Measurements from ENCODE around the gene LAMP2.
A peak's percentile ranks its signal among the peaks of the same experiment; 100 is the strongest.

The LAMP2 gene

GRCh38 chrX:120464411-120464810 lies 4.7 kb downstream of the LAMP2 start:
- H3K4me3 ChIP-seq (ENCODE audit: low read depth, low read length) = no peak overlapping the region
- no peak for TF ChIP-seq MYC (IDR thresholded peaks at IDR 0.05; ENCODE audit: low read depth, low read length)
- no peak for DNase-seq (ENCODE audit: low read depth)

GRCh38 chrX:120463241-120463640 lies 5.9 kb downstream of the LAMP2 start:
- H3K4me3 ChIP-seq (ENCODE audit: low read depth, low read length) = no peak overlapping the region
- no peak for TF ChIP-seq POLR2A (IDR thresholded peaks at IDR 0.05; ENCODE audit: extremely low read depth, insufficient read length)
- no peak for TF ChIP-seq MYC (IDR thresholded peaks at IDR 0.05; ENCODE audit: low read depth, low read length)
- TF ChIP-seq MAX (IDR thresholded peaks at IDR 0.05; ENCODE audit: low read depth, low read length) = no peak
- no peak for TF ChIP-seq CTCF (IDR thresholded peaks at IDR 0.05; ENCODE audit: low read depth, low read length)
- DNase-seq (ENCODE audit: low read depth) = peak; percentile 72

GRCh38 chrX:120462370-120462769 lies 6.7 kb downstream of the LAMP2 start:
- no peak for TF ChIP-seq POLR2A (IDR thresholded peaks at IDR 0.05; ENCODE audit: extremely low read depth, insufficient read length)
- TF ChIP-seq MAX (IDR thresholded peaks at IDR 0.05; ENCODE audit: low read depth, low read length) = no peak
- TF ChIP-seq MYC (IDR thresholded peaks at IDR 0.05; ENCODE audit: low read depth, low read length) = no peak
- no peak for TF ChIP-seq CTCF (IDR thresholded peaks at IDR 0.05; ENCODE audit: low read depth, low read length)
- DNase-seq (ENCODE audit: low read depth) = peak; percentile 70
- H3K4me3 ChIP-seq (ENCODE audit: low read depth, low read length) = peak overlapping the region; percentile 21

GRCh38 chrX:120459309-120459708 lies 9.8 kb downstream of the LAMP2 start:
- no peak for DNase-seq (ENCODE audit: low read depth)
- no peak overlapping the region for H3K4me3 ChIP-seq (ENCODE audit: low read depth, low read length)
- TF ChIP-seq MAX (IDR thresholded peaks at IDR 0.05; ENCODE audit: low read depth, low read length) (no peak), MYC (IDR thresholded peaks at IDR 0.05; ENCODE audit: low read depth, low read length) (no peak), POLR2A (IDR thresholded peaks at IDR 0.05; ENCODE audit: extremely low read depth, insufficient read length) (no peak), CTCF (IDR thresholded peaks at IDR 0.05; ENCODE audit: low read depth, low read length) (no peak)

GRCh38 chrX:120457766-120458180 lies 11.3 kb downstream of the LAMP2 start:
- no peak for TF ChIP-seq CTCF (IDR thresholded peaks at IDR 0.05; ENCODE audit: low read depth, low read length)
- no peak for TF ChIP-seq MYC (IDR thresholded peaks at IDR 0.05; ENCODE audit: low read depth, low read length)
- no peak for TF ChIP-seq POLR2A (IDR thresholded peaks at IDR 0.05; ENCODE audit: extremely low read depth, insufficient read length)
- TF ChIP-seq MAX (IDR thresholded peaks at IDR 0.05; ENCODE audit: low read depth, low read length) = no peak
- H3K4me3 ChIP-seq (ENCODE audit: low read depth, low read length) = peak overlapping the region; percentile 51
- DNase-seq (ENCODE audit: low read depth) = peak; percentile 78

- peak; percentile 86 for DNase-seq (ENCODE audit: low read depth)
- TF ChIP-seq MYC (IDR thresholded peaks at IDR 0.05; ENCODE audit: low read depth, low read length) (0 out of 2 replicates have a peak, but pooled peaks have one; percentile 30), MAX (IDR thresholded peaks at IDR 0.05; ENCODE audit: low read depth, low read length) (peak; percentile 28; the same call in 1 of the 2 replicates), POLR2A (IDR thresholded peaks at IDR 0.05; ENCODE audit: extremely low read depth, insufficient read length) (no peak)
- peak overlapping the region; percentile 51 for H3K4me3 ChIP-seq (ENCODE audit: low read depth, low read length)
Observed at GRCh38 chrX:120456973-120457372, 12.1 kb downstream of the LAMP2 start.

GRCh38 chrX:120453985-120454384 lies 15.1 kb downstream of the LAMP2 start:
- DNase-seq (ENCODE audit: low read depth) = no peak
- TF ChIP-seq POLR2A (IDR thresholded peaks at IDR 0.05; ENCODE audit: extremely low read depth, insufficient read length) (no peak), CTCF (IDR thresholded peaks at IDR 0.05; ENCODE audit: low read depth, low read length) (no peak), MAX (IDR thresholded peaks at IDR 0.05; ENCODE audit: low read depth, low read length) (no peak), MYC (IDR thresholded peaks at IDR 0.05; ENCODE audit: low read depth, low read length) (no peak)
- no peak overlapping the region for H3K4me3 ChIP-seq (ENCODE audit: low read depth, low read length)

Measured in NB4 (cell line).